Adrenal gland (tissue), 19 donors: ENCODE data around the gene BBS5. TPM values are rescaled to one million over a fixed set of nuclear protein-coding genes. Genes with fewer than 3 reads are reported as not detected.
A peak's percentile ranks its signal among the peaks of the same experiment; 100 is the strongest.
"Not testable (repeated sequence)": the region's sequence is repeated elsewhere in the genome, so short reads cannot be mapped to it uniquely, and the experiment has no call there.

Source experiments
- DNase-seq, 7 donors: peaks; one replicate each; pipeline ENCODE4 v3.0.0-alpha.2; 2019 to 2020
- H3K27ac ChIP-seq, 5 donors: fragments of 200-600 bp; sonication (generic) in 4 of 5; 1 replicate in 3 of 5; 2 replicates in 2 of 5; pipeline versions ENCODE4 v1.5.1 to v1.8.0; 2016 to 2020; ENCODE audit warnings: mild to moderate bottlenecking in 1 of 5
- H3K27me3 ChIP-seq: fragments of 200-600 bp; 2 replicates; pipeline ENCODE4 v1.8.0; 2021
- H3K36me3 ChIP-seq, 2 donors: fragments of 200-600 bp; replicated peaks in 1 of 2; 1 replicate in 1 of 2; 2 replicates in 1 of 2; pipeline versions ENCODE4 v1.5.1 to v1.8.0; 2018 to 2022
- H3K4me1 ChIP-seq, 2 donors: fragments of 200-600 bp; replicated peaks in 1 of 2; 1 replicate in 1 of 2; 2 replicates in 1 of 2; pipeline versions ENCODE4 v1.5.1 to v1.8.0; 2018 to 2021
- H3K4me3 ChIP-seq, 4 donors: fragments of 200-600 bp; sonication (generic) in 3 of 4; one replicate each; pipeline ENCODE4 v1.5.1; 2016 to 2018
- H3K9me3 ChIP-seq, 3 donors: fragments of 200-600 bp; sonication (generic) in 1 of 3; replicated peaks in 1 of 3; 1 replicate in 2 of 3; 2 replicates in 1 of 3; pipeline versions ENCODE4 v1.5.1 to v1.8.0; 2016 to 2021
- POLR2A ChIP-seq, 2 donors: fragments of 450-650 bp; IDR thresholded peaks; one replicate each; pipeline ENCODE4 v1.6.1; 2017; ENCODE audit warnings: antibody characterized with exemption in 2 of 2, mild to moderate bottlenecking in 2 of 2, moderate library complexity in 1 of 2
- WGBS, 4 donors: extraction: QIAGEN DNeasy Blood & Tissue Kit in 2 of 4; methylation state at CpG; one replicate each; pipeline versions ENCODE4 v1.1.5 to v1.1.7; 2013 to 2017; 5-methylcytosine and 5-hydroxymethylcytosine counted together
- intact Hi-C, 2 donors: fragments of 100-400 bp; cut with DNase I; formaldehyde crosslinking; loops; one replicate each; pipeline versions ENCODE4 v1.14.1 to v1.15.0; 2022 to 2023
- long read RNA-seq, 10 donors: library from polyadenylated mRNA in 3 of 10; unstranded in 2 of 10; stranded (forward) in 1 of 10; transcript quantifications; one replicate each; pipeline ENCODE4 v2.0.0 and lab custom pipeline, GENCODE V29; 2021 to 2026
- polyA plus RNA-seq, 3 donors: library from polyadenylated mRNA; stranded (reverse); fragments of 200-250 nt in 2 of 3; fragments of 350-450 nt in 1 of 3; fragmentation: Illumina TruSeq in 1 of 3; extraction: RNeasy Lipid Tissue Mini Kit (QIAGEN cat#74804) in 1 of 3; gene quantifications; one replicate each; pipeline ENCODE4 v1.2.3, GENCODE V29; 2013 to 2014
- total RNA-seq, 9 donors: library from RNA; depleted of rRNA in 4 of 9; stranded (reverse); fragments of >200 nt in 4 of 9; fragments of 120-200 nt in 1 of 9; fragmentation: NEBNext Ultra II Directional in 1 of 9; extraction: Animal tissue kit (Norgen Biotek cat#: 25700) in 1 of 9; gene quantifications; one replicate each; pipeline versions ENCODE4 v1.1.0 to v1.2.4, GENCODE V29; 2013 to 2023
- TF ChIP-seq, protein P1 (sequence below), 6 experiments: fragments of 450-650 bp in 4 of 6; fragments of 200-600 bp in 2 of 6; sonication (generic) in 1 of 6; IDR thresholded peaks; 1 replicate in 5 of 6; 2 replicates in 1 of 6; pipeline versions ENCODE4 v1.5.1 to v1.8.0; 2016 to 2021; ENCODE audit warnings: antibody characterized with exemption in 6 of 6, mild to moderate bottlenecking in 2 of 6, moderate library complexity in 1 of 6
- donor health status: healthy with polysubstance abuse.
- donor health status: Bipolar disorder and iron deficiency.
- donor health status: DM: yes; HTN: yes; CAD: no.
- donor health status: DM: no; HTN: no; CAD: no.
- donor health status: DM: no; HTN: no; CAD: no.
- donor health status: DM: yes; HTN: yes; CAD: no.

Gene BBS5
- total RNA-seq: 10 to 100 TPM in 6 of 9 donors, 1 to 10 TPM in 3; 4.1 to 13.9 (median 10.8) TPM
- 10 to 100 TPM in 1 of 3 donors, 1 to 10 TPM in 2; 3.6 to 15.7 (median 8.8) TPM for polyA plus RNA-seq
- long read RNA-seq, donor 1, partial matches to known transcripts: 0 of 1 reads
- long read RNA-seq, donor 1, other reads (novel, unspliced or antisense): 0 of 1 reads
- long read RNA-seq, donor 2, partial matches to known transcripts: 0 of 1 reads
- long read RNA-seq, donor 2, other reads (novel, unspliced or antisense): 0 of 1 reads
- long read RNA-seq, donor 3: 0 reads
- long read RNA-seq, donor 4, partial matches to known transcripts: 1 of 1 reads
- long read RNA-seq, donor 4, other reads (novel, unspliced or antisense): 0 of 1 reads
- long read RNA-seq, donor 5: 0 reads
- long read RNA-seq, donor 6, partial matches to known transcripts: 3 of 3 reads
- long read RNA-seq, donor 6, other reads (novel, unspliced or antisense): 0 of 3 reads
- long read RNA-seq, donor 7: 0 reads
- long read RNA-seq, donor 8, partial matches to known transcripts: 0 of 2 reads
- long read RNA-seq, donor 8, other reads (novel, unspliced or antisense): 0 of 2 reads
- long read RNA-seq, donor 9, partial matches to known transcripts: 0 of 1 reads
- long read RNA-seq, donor 9, other reads (novel, unspliced or antisense): 0 of 1 reads
- long read RNA-seq, donor 10, partial matches to known transcripts: 0 of 2 reads
- long read RNA-seq, donor 10, other reads (novel, unspliced or antisense): 0 of 2 reads

- no peaks in the 10 kb centered on the region for H3K27me3 ChIP-seq
- intact Hi-C loops: no loop called here
- 0 to 1% (median 0%) methylated on average over 35 to 71 of the region's 71 CpGs for WGBS, 4 donors
- peaks cover 12 to 14% of the 10 kb centered on the region in 2 donors for H3K4me1 ChIP-seq
- H3K9me3 ChIP-seq: no peaks in the 10 kb centered on the region
- H3K4me3 ChIP-seq: peak within 1 kb of the TSS; percentile 44 to 90 (median 71)
- peak within 1 kb of the TSS; percentile 17 to 81 (median 69) for H3K27ac ChIP-seq
- peak; percentile 84 to 96 (median 89) for DNase-seq
- TF ChIP-seq POLR2A (IDR thresholded peaks at IDR 0.05): peak in 1 of 2 donors; percentile 18
- TF ChIP-seq, protein P1, sequence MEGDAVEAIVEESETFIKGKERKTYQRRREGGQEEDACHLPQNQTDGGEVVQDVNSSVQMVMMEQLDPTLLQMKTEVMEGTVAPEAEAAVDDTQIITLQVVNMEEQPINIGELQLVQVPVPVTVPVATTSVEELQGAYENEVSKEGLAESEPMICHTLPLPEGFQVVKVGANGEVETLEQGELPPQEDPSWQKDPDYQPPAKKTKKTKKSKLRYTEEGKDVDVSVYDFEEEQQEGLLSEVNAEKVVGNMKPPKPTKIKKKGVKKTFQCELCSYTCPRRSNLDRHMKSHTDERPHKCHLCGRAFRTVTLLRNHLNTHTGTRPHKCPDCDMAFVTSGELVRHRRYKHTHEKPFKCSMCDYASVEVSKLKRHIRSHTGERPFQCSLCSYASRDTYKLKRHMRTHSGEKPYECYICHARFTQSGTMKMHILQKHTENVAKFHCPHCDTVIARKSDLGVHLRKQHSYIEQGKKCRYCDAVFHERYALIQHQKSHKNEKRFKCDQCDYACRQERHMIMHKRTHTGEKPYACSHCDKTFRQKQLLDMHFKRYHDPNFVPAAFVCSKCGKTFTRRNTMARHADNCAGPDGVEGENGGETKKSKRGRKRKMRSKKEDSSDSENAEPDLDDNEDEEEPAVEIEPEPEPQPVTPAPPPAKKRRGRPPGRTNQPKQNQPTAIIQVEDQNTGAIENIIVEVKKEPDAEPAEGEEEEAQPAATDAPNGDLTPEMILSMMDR (IDR thresholded peaks at IDR 0.05): peak in 3 of 6 experiments; percentile 20 to 33 (median 23)
- no peaks in the 10 kb centered on the region for H3K36me3 ChIP-seq
Measured at GRCh38 chr2:169479257-169480078, at the start of gene BBS5. TSS of gene BBS5 (plus strand) at chr2:169479494. CDS start at chr2:169479554, 60 bp downstream.

DNA sequence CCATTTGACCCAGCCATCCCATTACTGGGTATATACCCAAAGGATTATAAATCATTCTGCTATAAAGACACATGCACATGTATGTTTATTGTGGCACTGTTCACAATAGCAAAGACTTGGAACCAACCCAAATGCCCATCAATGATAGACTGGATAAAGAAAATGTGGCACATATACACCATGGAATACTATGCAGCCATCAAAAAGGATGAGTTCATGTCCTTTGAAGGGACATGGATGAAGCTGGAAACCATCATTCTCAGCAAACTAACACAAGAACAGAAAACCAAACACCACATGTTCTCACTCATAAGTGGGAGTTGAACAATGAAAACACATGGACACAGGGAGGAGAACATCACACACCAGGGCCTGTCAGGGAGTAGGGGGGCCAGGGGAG lies 47.5 kb upstream of the BBS5 start:
- H3K4me1 ChIP-seq, H3K36me3 ChIP-seq, H3K27me3 ChIP-seq, DNase-seq, H3K27ac ChIP-seq, H3K9me3 ChIP-seq, intact Hi-C loops, H3K4me3 ChIP-seq: not testable (repeated sequence)

GRCh38 chr2:169434236-169434635 lies 45.1 kb upstream of the BBS5 start:
- H3K4me3 ChIP-seq, H3K4me1 ChIP-seq, H3K36me3 ChIP-seq, H3K27ac ChIP-seq, H3K27me3 ChIP-seq, DNase-seq, H3K9me3 ChIP-seq, intact Hi-C loops: not testable (repeated sequence)
- 54 to 74% (median 69%) methylated on average over 1 of the region's 1 CpG for WGBS, 4 donors

DNA sequence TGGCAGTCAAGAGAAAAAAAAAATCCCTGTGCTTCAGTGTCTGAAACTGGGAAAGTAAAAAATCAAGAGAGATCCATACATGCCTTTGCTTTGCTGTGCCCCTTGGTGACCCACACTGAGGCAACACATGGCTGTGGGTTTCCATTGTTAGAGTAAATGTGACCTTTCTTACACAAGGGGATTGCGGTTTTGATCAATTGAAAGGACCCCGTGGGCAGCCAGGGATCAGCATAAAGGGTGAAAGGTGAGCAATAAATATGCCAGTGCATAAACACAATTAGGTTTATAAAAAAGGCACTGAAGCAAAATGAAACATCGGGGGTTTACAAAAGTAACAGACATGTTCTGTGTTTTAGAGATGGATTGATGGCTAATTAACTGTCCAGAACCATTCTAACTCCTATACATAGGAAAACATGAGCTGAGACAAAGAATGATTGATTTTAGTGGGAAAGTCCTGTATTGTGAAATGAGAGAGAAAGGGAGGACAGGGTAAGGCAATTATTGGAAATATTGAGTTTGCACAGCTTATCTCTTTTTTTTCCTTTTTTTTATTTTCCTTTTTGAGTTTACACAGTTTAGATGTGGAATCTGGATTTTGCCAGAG lies 40.7 kb upstream of the BBS5 start:
- H3K36me3 ChIP-seq: no peaks in the 10 kb centered on the region
- H3K4me3 ChIP-seq: no peak overlapping the region
- no peaks in the 10 kb centered on the region for H3K4me1 ChIP-seq
- intact Hi-C loops: no loop called here
- no peak overlapping the region for H3K27ac ChIP-seq
- 22 to 31% (median 26%) methylated on average over 3 of the region's 3 CpGs for WGBS, 4 donors
- no peak for DNase-seq
- no peaks in the 10 kb centered on the region for H3K27me3 ChIP-seq
- no peaks in the 10 kb centered on the region for H3K9me3 ChIP-seq
- TF ChIP-seq, protein P1 (IDR thresholded peaks at IDR 0.05): no peak
- no peak for TF ChIP-seq POLR2A (IDR thresholded peaks at IDR 0.05)
